Upper lobe of right lung (tissue), 1 donor: Measurements from ENCODE around the gene MED7. TPM values are rescaled to one million over a fixed set of nuclear protein-coding genes. Genes with fewer than 3 reads are reported as not detected.
A peak's percentile ranks its signal among the peaks of the same experiment; 100 is the strongest.

Experiments
- ATAC-seq: fragments of 200-7000 bp; cut with Tn5 transposase; one replicate; pipeline ENCODE4 v1.9.1; 2020; ENCODE audit warnings: mild to moderate bottlenecking, moderate library complexity
- DNase-seq: peaks from one replicate; pipeline ENCODE4 v3.0.0-alpha.2; 2020
- H3K27ac ChIP-seq: fragments of 200-600 bp; one replicate; pipeline ENCODE4 v1.8.0; 2022
- H3K27me3 ChIP-seq: fragments of 200-600 bp; one replicate; pipeline ENCODE4 v1.8.0; 2022; ENCODE audit warnings: mild to moderate bottlenecking
- H3K36me3 ChIP-seq: fragments of 200-600 bp; one replicate; pipeline ENCODE4 v1.8.0; 2022
- H3K4me1 ChIP-seq: fragments of 200-600 bp; one replicate; pipeline ENCODE4 v1.8.0; 2022
- H3K4me3 ChIP-seq: fragments of 200-600 bp; one replicate; pipeline ENCODE4 v1.8.0; 2022; ENCODE audit warnings: mild to moderate bottlenecking
- H3K9me3 ChIP-seq: fragments of 200-600 bp; one replicate; pipeline ENCODE4 v1.8.0; 2022
- intact Hi-C: fragments of 100-400 bp; cut with DNase I; formaldehyde crosslinking; loops from one replicate; pipeline ENCODE4 v1.11.0; 2022
- total RNA-seq: library from RNA; stranded (reverse); fragmentation: NEBNext Ultra II Directional; extraction: Animal tissue kit (Norgen Biotek cat#: 25700); gene quantifications from one replicate; pipeline ENCODE4 v1.2.1, GENCODE V29; 2021
- TF ChIP-seq, protein P1 (sequence below): fragments of 200-600 bp; IDR thresholded peaks from one replicate; pipeline ENCODE4 v1.8.0; 2022; ENCODE audit warnings: antibody characterized with exemption
- donor health status: DM: no; HTN: yes; CAD: no; lungs with severe emphysema.

Gene MED7
- total RNA-seq, 1 donor from 2014 or later = 10.4 TPM

DNA sequence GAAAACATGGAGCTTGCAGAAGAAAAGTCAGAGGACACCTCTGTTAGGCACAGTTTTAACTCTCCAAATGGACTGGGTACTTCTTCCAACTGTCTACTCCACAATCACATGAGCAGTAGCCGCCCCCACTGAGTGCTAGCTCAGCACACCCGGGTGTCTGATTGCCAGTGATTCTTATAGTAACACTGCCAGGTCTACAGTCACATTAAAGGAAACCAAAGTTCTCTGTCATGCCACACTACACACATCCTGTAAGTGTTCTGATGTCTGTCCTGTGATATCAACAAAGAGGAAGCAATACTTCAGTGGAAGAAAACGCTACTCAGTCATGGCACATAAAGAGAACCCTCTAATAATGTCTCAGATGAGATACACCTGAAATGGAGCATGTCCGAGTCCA is 33.7 kb downstream of the MED7 start, which contains the start of gene HAVCR2:
Gene HAVCR2, minus strand, starts transcription at position 69 of the 400 bp plus-strand sequence. Its CDS starts 61 bp downstream, at position 8.
- H3K9me3 ChIP-seq = no peaks in the 10 kb centered on the region
- H3K27ac ChIP-seq = peak within 1 kb of the TSS; percentile 79
- no peaks in the 10 kb centered on the region for H3K27me3 ChIP-seq
- intact Hi-C loops = no loop called here
- DNase-seq (peak; percentile 72), ATAC-seq (peak; percentile 87)
- TF ChIP-seq, protein P1, sequence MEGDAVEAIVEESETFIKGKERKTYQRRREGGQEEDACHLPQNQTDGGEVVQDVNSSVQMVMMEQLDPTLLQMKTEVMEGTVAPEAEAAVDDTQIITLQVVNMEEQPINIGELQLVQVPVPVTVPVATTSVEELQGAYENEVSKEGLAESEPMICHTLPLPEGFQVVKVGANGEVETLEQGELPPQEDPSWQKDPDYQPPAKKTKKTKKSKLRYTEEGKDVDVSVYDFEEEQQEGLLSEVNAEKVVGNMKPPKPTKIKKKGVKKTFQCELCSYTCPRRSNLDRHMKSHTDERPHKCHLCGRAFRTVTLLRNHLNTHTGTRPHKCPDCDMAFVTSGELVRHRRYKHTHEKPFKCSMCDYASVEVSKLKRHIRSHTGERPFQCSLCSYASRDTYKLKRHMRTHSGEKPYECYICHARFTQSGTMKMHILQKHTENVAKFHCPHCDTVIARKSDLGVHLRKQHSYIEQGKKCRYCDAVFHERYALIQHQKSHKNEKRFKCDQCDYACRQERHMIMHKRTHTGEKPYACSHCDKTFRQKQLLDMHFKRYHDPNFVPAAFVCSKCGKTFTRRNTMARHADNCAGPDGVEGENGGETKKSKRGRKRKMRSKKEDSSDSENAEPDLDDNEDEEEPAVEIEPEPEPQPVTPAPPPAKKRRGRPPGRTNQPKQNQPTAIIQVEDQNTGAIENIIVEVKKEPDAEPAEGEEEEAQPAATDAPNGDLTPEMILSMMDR = no peak
- no peaks in the 10 kb centered on the region for H3K36me3 ChIP-seq
- H3K4me1 ChIP-seq = no peaks in the 10 kb centered on the region
- peak within 1 kb of the TSS; percentile 40 for H3K4me3 ChIP-seq

DNA sequence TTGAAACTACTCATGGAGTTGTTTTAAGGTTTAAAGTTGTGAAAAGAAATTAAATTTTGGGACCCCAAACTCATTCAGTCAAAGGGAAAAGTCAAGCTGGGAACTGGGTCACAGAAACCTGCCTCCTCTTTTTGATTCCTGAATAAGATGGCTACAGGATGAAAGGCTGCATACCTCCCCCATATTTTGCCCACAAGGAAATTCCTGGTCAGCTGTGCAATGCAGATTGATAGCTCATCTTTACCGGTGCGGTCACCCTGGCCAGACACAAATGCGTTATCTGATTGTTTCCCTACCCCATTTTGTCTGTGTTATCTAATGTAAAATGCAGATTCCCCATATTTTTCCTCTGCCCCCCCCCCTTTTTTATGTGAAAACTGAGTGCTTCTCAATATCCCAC is 35.2 kb downstream of the MED7 start:
- intact Hi-C loops = no loop called here
- no peaks in the 10 kb centered on the region for H3K9me3 ChIP-seq
- H3K27me3 ChIP-seq = no peaks in the 10 kb centered on the region
- ATAC-seq = no peak
- no peaks in the 10 kb centered on the region for H3K4me1 ChIP-seq
- H3K27ac ChIP-seq = peak overlapping the region; percentile 31
- DNase-seq = no peak
- H3K4me3 ChIP-seq = peak overlapping the region; percentile 40
- TF ChIP-seq, protein P1 = no peak
- H3K36me3 ChIP-seq = no peaks in the 10 kb centered on the region

DNA sequence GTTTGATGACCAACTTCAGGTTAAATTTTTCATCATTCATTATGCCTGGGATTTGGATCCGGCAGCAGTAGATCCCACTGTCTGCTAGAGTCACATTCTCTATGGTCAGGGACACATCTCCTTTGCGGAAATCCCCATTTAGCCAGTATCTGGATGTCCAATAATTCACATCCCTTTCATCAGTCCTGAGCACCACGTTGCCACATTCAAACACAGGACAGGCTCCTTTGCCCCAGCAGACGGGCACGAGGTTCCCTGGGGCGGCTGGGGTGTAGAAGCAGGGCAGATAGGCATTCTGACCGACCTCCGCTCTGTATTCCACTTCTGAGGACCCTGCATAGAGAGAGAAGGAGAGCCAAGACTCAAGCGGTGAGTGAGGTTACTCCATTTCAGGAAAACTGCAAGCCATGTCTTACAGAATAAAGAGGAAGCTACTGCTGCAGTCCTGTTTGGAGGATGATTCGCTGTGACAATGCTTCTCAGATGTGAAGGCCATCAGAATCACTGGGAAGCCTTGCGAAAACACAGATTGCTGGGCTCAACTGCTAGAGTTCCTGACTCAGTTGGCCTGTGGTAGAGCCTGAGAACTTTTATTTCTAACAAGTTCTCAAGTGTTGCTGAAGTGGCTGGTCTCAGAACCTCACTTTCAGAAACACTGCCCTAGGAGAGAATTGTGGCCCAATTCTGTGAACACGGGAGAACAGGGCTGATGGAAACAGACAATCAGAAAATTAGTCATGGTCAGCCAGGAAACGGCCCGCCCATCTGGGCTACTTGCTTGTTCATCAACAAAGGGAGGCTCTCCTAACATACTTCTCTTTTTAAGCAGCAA is 35.8 kb downstream of the MED7 start:
- TF ChIP-seq, protein P1 = no peak
- intact Hi-C loops = no loop called here
- peak; percentile 70 for DNase-seq
- Histone ChIP-seq H3K27me3 (no peaks in the 10 kb centered on the region), H3K27ac (peak overlapping the region; percentile 66), H3K36me3 (no peaks in the 10 kb centered on the region), H3K4me3 (peak overlapping the region; percentile 40), H3K4me1 (no peaks in the 10 kb centered on the region), H3K9me3 (no peaks in the 10 kb centered on the region)
- ATAC-seq = peak; percentile 67

DNA sequence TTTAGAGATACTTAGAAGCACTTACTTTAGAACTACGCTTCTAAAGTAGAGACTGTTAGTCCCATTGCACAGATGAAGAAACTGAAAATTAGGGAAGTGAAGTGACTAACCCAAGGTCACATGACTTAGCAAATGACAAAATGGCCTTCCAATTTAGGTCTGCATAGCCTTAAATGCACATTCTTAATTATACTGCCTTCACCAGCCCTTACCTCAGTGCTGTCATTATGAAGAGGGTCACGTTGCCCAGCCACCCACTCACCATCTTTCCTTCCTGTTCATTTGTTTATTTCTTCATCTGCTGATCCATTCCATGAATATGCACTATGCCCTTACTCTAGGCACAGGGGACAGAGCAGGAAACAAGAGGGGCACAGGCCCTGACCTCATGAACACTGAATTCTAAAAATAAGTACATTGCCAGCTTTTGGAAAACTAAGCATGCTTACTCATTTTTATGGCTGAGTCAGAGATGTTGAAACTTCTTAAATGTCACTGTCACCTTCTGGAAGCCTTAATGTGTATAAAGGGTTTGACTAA is 42.5 kb downstream of the MED7 start:
- Histone ChIP-seq H3K4me1 (no peaks in the 10 kb centered on the region), H3K27ac (no peak overlapping the region), H3K9me3 (no peaks in the 10 kb centered on the region), H3K4me3 (no peak overlapping the region), H3K27me3 (no peaks in the 10 kb centered on the region), H3K36me3 (no peaks in the 10 kb centered on the region)
- TF ChIP-seq, protein P1 = no peak
- ATAC-seq = peak; percentile 92
- intact Hi-C loops = no loop called here
- no peak for DNase-seq

DNA sequence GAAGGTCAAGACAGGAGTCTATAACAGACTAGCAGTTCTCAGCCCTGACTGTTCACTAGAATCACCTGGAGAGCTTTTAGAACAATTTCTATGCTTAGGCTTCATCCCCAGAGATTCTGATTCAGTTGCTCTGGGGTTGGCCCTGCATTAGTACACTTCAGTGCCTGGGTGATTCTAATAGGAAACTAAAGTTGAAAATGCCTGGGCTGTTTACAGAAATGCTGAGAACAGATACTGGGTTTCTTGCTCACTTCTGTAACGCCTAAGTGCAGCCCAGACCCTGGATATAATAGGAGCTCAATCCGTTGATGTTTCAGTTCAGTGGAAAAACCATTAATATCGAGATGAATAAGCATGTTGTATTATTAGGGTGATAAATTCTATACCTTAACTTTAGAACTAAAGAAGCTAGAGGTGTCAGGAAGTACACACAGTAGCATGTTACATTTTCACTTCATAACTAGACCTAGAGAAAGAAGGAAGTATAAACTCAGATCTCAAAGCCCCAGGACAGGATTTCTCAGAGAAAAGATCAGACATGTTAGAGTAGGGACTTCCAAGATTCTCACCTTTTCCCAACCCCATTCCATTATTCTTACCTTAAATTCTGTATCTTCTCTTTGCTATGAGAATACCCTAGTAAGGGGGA is 54.2 kb downstream of the MED7 start:
- ATAC-seq (no peak), DNase-seq (no peak)
- TF ChIP-seq, protein P1 = no peak
- no peaks in the 10 kb centered on the region for H3K27me3 ChIP-seq
- intact Hi-C loops = no loop called here
- H3K9me3 ChIP-seq = no peaks in the 10 kb centered on the region
- peaks cover 3% of the 10 kb centered on the region for H3K36me3 ChIP-seq
- H3K4me1 ChIP-seq = no peaks in the 10 kb centered on the region
- no peak overlapping the region for H3K27ac ChIP-seq
- H3K4me3 ChIP-seq = no peak overlapping the region

Other genes with a start within 250 kb of the MED7 start
- gene TIMD4, start 179.6 kb downstream of the MED7 start, total RNA-seq = not detected
- not detected for gene HAVCR1, start 83.7 kb downstream of the MED7 start, total RNA-seq
- gene HAVCR2, start 33.8 kb downstream of the MED7 start, total RNA-seq = 30.7 TPM
- gene GARIN3, start 23.4 kb upstream of the MED7 start, total RNA-seq = not detected
- 8.1 TPM for gene ITK, start 38.0 kb upstream of the MED7 start, total RNA-seq
- gene CYFIP2, start 123.3 kb upstream of the MED7 start, total RNA-seq = 37.1 TPM